ENCODE results near the gene SSBP4. TPM values are rescaled to one million over a fixed set of nuclear protein-coding genes. Genes with fewer than 3 reads are reported as not detected.
A peak's percentile ranks its signal among the peaks of the same experiment; 100 is the strongest.

SSBP4 gene
- total RNA-seq, 1 experiment from 2014 or later: 97.5 TPM

GRCh38 chr19:18443831-18444230, 24.6 kb downstream of the SSBP4 start:
- Histone ChIP-seq H3K27me3 (ENCODE audit: low read length) (no peaks in the 10 kb centered on the region), H3K9me2 (replicated peaks; ENCODE audit: low read length) (no peaks in the 10 kb centered on the region), H3K4me2 (ENCODE audit: low read length) (no peak overlapping the region), H3K27ac (ENCODE audit: low read length) (no peak overlapping the region), H3F3A (ENCODE audit: low read length, unreplicated experiment) (no peaks in the 10 kb centered on the region), H3K36me3 (ENCODE audit: low read depth, low read length) (peaks cover 16% of the 10 kb centered on the region; the same call in 1 of the 2 replicates), H3K9me3 (ENCODE audit: low read length) (no peaks in the 10 kb centered on the region), H3K9ac (ENCODE audit: low read length) (no peak overlapping the region), H4K20me1 (ENCODE audit: low read length) (no peaks in the 10 kb centered on the region), H3K4me3 (ENCODE audit: low read length) (no peak overlapping the region), H3K79me2 (ENCODE audit: low read length) (no peaks in the 10 kb centered on the region), H3K4me1 (ENCODE audit: insufficient read depth, low read length) (no peaks in the 10 kb centered on the region), H2AFZ (ENCODE audit: low read length) (no peak overlapping the region)
- TF ChIP-seq EZH2phosphoT487 (IDR thresholded peaks at IDR 0.05; ENCODE audit: borderline replicate concordance, low read length) (no peak), EZH2 (IDR thresholded peaks at IDR 0.05; ENCODE audit: low read length, unreplicated experiment) (no peak)
- TF ChIP-seq, protein P1, sequence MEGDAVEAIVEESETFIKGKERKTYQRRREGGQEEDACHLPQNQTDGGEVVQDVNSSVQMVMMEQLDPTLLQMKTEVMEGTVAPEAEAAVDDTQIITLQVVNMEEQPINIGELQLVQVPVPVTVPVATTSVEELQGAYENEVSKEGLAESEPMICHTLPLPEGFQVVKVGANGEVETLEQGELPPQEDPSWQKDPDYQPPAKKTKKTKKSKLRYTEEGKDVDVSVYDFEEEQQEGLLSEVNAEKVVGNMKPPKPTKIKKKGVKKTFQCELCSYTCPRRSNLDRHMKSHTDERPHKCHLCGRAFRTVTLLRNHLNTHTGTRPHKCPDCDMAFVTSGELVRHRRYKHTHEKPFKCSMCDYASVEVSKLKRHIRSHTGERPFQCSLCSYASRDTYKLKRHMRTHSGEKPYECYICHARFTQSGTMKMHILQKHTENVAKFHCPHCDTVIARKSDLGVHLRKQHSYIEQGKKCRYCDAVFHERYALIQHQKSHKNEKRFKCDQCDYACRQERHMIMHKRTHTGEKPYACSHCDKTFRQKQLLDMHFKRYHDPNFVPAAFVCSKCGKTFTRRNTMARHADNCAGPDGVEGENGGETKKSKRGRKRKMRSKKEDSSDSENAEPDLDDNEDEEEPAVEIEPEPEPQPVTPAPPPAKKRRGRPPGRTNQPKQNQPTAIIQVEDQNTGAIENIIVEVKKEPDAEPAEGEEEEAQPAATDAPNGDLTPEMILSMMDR (conservative IDR thresholded peaks at IDR 0.05; ENCODE audit: low read depth, low read length): no peak
- ATAC-seq (no peak), DNase-seq (no peak)
- CTCF ChIA-PET: interaction anchor here (0.6 kb wide), 1 partner anchor 112 kb away, joined by 5 read pairs; no protein-coding TSS in a partner anchor
- intact Hi-C loops (cut with micrococcal nuclease): no loop called here
- POLR2A ChIA-PET (ENCODE audit: unreplicated experiment): no interaction called here
- TSS peak; percentile 31 for BruUV-seq (replicated peaks)

GRCh38 chr19:18444513-18444912, 25.3 kb downstream of the SSBP4 start:
- Histone ChIP-seq H3K36me3 (ENCODE audit: low read depth, low read length) (peaks cover 16% of the 10 kb centered on the region; the same call in 1 of the 2 replicates), H3K27ac (ENCODE audit: low read length) (no peak overlapping the region), H3K9ac (ENCODE audit: low read length) (no peak overlapping the region), H3K79me2 (ENCODE audit: low read length) (no peaks in the 10 kb centered on the region), H3K4me2 (ENCODE audit: low read length) (no peak overlapping the region), H2AFZ (ENCODE audit: low read length) (no peak overlapping the region), H3K9me3 (ENCODE audit: low read length) (no peaks in the 10 kb centered on the region), H3K27me3 (ENCODE audit: low read length) (no peaks in the 10 kb centered on the region), H3K9me2 (replicated peaks; ENCODE audit: low read length) (no peaks in the 10 kb centered on the region), H3K4me3 (ENCODE audit: low read length) (no peak overlapping the region), H3F3A (ENCODE audit: low read length, unreplicated experiment) (no peaks in the 10 kb centered on the region), H3K4me1 (ENCODE audit: insufficient read depth, low read length) (no peaks in the 10 kb centered on the region), H4K20me1 (ENCODE audit: low read length) (no peaks in the 10 kb centered on the region)
- intact Hi-C loops (cut with micrococcal nuclease): no loop called here
- ATAC-seq (no peak), DNase-seq (no peak)
- ChIA-PET CTCF (interaction anchor here (0.6 kb wide), 1 partner anchor 111 kb away, joined by 5 read pairs; no protein-coding TSS in a partner anchor), POLR2A (ENCODE audit: unreplicated experiment) (interaction anchor here (0.6 kb wide), 1 partner anchor 163 kb away, joined by 6 read pairs; the partner anchor contains the start of gene JUND)
- no TSS peak for BruUV-seq (replicated peaks)
- TF ChIP-seq EZH2 (IDR thresholded peaks at IDR 0.05; ENCODE audit: low read length, unreplicated experiment): no peak
- no peak for TF ChIP-seq EZH2phosphoT487 (IDR thresholded peaks at IDR 0.05; ENCODE audit: borderline replicate concordance, low read length)
- TF ChIP-seq, protein P1 (conservative IDR thresholded peaks at IDR 0.05; ENCODE audit: low read depth, low read length): no peak

DNA sequence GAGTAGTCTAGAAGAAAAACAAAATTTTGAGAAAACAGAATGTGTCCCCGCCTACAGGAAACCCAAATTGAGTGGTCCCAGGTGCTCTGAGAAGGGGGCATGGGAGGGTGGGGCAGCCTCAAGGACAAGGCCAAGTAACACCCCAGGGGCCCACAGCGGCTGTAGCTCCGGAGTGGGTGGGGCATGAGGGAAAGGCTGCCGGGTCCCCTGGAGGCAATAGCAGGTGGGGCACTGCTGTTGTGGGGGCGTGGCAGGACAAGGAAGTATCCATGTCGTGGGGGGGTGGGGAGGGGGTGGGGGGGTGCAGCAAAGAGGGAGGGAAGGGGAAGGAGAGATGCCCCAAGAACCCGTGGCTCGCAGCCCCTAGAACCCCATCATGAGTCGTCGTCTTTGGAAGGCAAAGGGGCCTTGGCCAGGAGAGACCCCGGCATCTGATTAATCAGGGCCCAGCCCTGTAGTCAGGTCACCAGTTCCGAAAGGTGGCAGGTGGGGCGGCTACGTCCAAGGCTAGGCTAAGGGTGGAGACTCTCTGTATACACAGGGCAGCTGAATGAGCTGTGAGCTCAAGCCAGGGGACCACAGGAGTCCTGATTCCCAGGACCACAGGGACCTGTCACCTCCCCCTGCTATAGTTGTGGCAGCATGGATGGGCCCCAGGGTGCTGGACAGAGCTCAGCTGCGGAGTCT, 26.2 kb downstream of the SSBP4 start:
- peaks cover 21% of the 10 kb centered on the region; the same call in 1 of the 2 replicates for H3K36me3 ChIP-seq (ENCODE audit: low read depth, low read length)
- no peaks in the 10 kb centered on the region for H3F3A ChIP-seq (ENCODE audit: low read length, unreplicated experiment)
- no peak overlapping the region for H3K27ac ChIP-seq (ENCODE audit: low read length)
- DNase-seq: no peak
- H3K79me2 ChIP-seq (ENCODE audit: low read length): no peaks in the 10 kb centered on the region
- ATAC-seq: no peak
- H2AFZ ChIP-seq (ENCODE audit: low read length): no peak overlapping the region
- ChIA-PET POLR2A (ENCODE audit: unreplicated experiment) (no interaction called here), CTCF (no interaction called here)
- intact Hi-C loops (cut with micrococcal nuclease): no loop called here
- H3K9ac ChIP-seq (ENCODE audit: low read length): no peak overlapping the region
- no peak overlapping the region for H3K4me3 ChIP-seq (ENCODE audit: low read length)
- H4K20me1 ChIP-seq (ENCODE audit: low read length): no peaks in the 10 kb centered on the region
- no TSS peak for BruUV-seq (replicated peaks)
- no peak overlapping the region for H3K4me2 ChIP-seq (ENCODE audit: low read length)
- no peaks in the 10 kb centered on the region for H3K4me1 ChIP-seq (ENCODE audit: insufficient read depth, low read length)
- H3K9me2 ChIP-seq (replicated peaks; ENCODE audit: low read length): no peaks in the 10 kb centered on the region
- TF ChIP-seq, protein P1 (conservative IDR thresholded peaks at IDR 0.05; ENCODE audit: low read depth, low read length): no peak
- TF ChIP-seq EZH2phosphoT487 (IDR thresholded peaks at IDR 0.05; ENCODE audit: borderline replicate concordance, low read length) (no peak), EZH2 (IDR thresholded peaks at IDR 0.05; ENCODE audit: low read length, unreplicated experiment) (no peak)
- no peaks in the 10 kb centered on the region for H3K9me3 ChIP-seq (ENCODE audit: low read length)
- no peaks in the 10 kb centered on the region for H3K27me3 ChIP-seq (ENCODE audit: low read length)

Measured in PC-3 (cell line).